ENCODE data around the gene POLR3GL. TPM values are rescaled to one million over a fixed set of nuclear protein-coding genes. Genes with fewer than 3 reads are reported as not detected.

Gene POLR3GL
- total RNA-seq, 2 donors from 2014 or later = 7.8 to 8.6 TPM

DNA sequence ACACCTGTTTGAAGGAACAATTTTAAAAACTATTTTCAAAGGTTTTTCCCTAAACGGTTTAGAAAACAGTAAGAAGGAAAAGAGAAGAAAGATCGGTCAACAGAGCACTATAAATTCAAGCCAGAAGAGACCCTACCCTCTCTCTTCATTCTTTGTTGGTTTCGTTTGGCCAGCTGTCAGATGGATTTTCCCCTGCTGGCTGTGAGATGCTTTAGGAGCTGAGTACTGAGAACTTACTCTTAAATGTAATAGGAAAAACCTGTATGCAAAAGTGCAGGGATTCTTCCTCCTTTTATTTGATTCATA, 33.2 kb downstream of the POLR3GL start:
- H3K36me3 ChIP-seq (replicated peaks in 1 of 2; ENCODE audit: insufficient read depth in 1 of 2, low read depth in 2 of 2) = peaks cover 10 to 15% of the 10 kb centered on the region in 2 donors
- 25% methylated on average over 3 of the region's 3 CpGs for WGBS, 2 donors
- no peak overlapping the region for H3K4me3 ChIP-seq
- no peaks in the 10 kb centered on the region for H3K9me3 ChIP-seq
- intact Hi-C loops (cut with DNase I) = no loop called here
- H3K4me1 ChIP-seq = peaks cover 46% of the 10 kb centered on the region
- TF ChIP-seq, protein P1, sequence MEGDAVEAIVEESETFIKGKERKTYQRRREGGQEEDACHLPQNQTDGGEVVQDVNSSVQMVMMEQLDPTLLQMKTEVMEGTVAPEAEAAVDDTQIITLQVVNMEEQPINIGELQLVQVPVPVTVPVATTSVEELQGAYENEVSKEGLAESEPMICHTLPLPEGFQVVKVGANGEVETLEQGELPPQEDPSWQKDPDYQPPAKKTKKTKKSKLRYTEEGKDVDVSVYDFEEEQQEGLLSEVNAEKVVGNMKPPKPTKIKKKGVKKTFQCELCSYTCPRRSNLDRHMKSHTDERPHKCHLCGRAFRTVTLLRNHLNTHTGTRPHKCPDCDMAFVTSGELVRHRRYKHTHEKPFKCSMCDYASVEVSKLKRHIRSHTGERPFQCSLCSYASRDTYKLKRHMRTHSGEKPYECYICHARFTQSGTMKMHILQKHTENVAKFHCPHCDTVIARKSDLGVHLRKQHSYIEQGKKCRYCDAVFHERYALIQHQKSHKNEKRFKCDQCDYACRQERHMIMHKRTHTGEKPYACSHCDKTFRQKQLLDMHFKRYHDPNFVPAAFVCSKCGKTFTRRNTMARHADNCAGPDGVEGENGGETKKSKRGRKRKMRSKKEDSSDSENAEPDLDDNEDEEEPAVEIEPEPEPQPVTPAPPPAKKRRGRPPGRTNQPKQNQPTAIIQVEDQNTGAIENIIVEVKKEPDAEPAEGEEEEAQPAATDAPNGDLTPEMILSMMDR (IDR thresholded peaks at IDR 0.05) = peak in 2 of 7 experiments; percentile 4 to 6
- TF ChIP-seq POLR2A (IDR thresholded peaks at IDR 0.05) = no peak
- DNase-seq = no peak
- ATAC-seq = no peak
- no peaks in the 10 kb centered on the region for H3K27me3 ChIP-seq
- peak overlapping the region; percentile 94 to 98 (median 96) for H3K27ac ChIP-seq

DNA sequence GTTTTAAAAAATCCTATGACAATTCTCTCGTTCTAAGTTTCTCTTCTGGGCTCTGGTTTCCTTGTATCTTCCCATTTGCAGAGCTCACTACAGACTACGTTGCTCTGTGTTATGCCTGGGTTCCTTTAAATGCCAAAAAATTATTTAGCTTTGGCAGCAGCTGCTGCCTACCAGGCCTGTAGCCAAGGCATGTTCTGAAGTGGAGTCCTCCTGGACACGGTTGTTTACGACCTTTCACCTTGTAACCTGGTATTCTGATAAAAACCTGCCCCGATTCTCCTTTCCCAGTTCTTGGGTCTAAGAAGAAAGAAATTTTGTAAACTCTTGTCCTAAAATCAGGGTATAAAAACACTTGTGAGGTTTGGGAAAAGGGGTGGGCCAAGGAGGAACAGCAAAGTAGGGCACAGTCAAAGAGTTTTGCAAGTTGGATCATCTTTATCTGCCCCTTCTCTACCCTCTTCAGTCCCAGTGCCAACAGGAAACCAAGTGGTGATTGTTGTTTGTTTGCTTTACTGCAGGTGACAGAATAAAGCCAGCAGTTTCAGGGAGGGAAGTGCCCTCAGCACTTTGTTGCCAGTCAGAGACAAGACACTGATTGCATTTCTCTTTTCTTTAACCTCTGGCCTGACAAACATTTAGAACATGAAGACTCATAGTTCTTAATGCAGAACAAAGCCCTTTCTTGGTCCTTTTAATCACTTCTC, 35.0 kb downstream of the POLR3GL start:
- H3K27ac ChIP-seq = peak overlapping the region; percentile 85 to 98 (median 95)
- TF ChIP-seq, protein P1 (IDR thresholded peaks at IDR 0.05) = no peak
- peak in 2 of 3 donors; percentile 24 to 28 for TF ChIP-seq POLR2A (IDR thresholded peaks at IDR 0.05)
- DNase-seq (peak; percentile 62 to 77 (median 75)), ATAC-seq (peak; percentile 36)
- 4 to 8% methylated on average over 5 of the region's 5 CpGs for WGBS, 2 donors
- peaks cover 37% of the 10 kb centered on the region for H3K4me1 ChIP-seq
- intact Hi-C loops (cut with DNase I) = no loop called here
- H3K4me3 ChIP-seq = no peak overlapping the region
- no peaks in the 10 kb centered on the region for H3K27me3 ChIP-seq
- H3K36me3 ChIP-seq (replicated peaks in 1 of 2; ENCODE audit: insufficient read depth in 1 of 2, low read depth in 2 of 2) = peaks cover 1 to 4% of the 10 kb centered on the region in 2 donors
- no peaks in the 10 kb centered on the region for H3K9me3 ChIP-seq

- Histone ChIP-seq H3K9me3 (no peaks in the 10 kb centered on the region), H3K4me1 (peaks cover 41% of the 10 kb centered on the region), H3K27ac (peak overlapping the region in 1 of 4 donors; percentile 46), H3K36me3 (replicated peaks in 1 of 2; ENCODE audit: insufficient read depth in 1 of 2, low read depth in 2 of 2) (no peaks in the 10 kb centered on the region), H3K27me3 (no peaks in the 10 kb centered on the region), H3K4me3 (no peak overlapping the region)
- 95 to 96% methylated on average over 2 of the region's 2 CpGs for WGBS, 2 donors
- intact Hi-C loops (cut with DNase I) = no loop called here
- DNase-seq (no peak), ATAC-seq (no peak)
- TF ChIP-seq, protein P1 (IDR thresholded peaks at IDR 0.05) = no peak
- TF ChIP-seq POLR2A (IDR thresholded peaks at IDR 0.05) = no peak
Measured at GRCh38 chr1:146001709-146002108, 37.2 kb downstream of the POLR3GL start.

DNA sequence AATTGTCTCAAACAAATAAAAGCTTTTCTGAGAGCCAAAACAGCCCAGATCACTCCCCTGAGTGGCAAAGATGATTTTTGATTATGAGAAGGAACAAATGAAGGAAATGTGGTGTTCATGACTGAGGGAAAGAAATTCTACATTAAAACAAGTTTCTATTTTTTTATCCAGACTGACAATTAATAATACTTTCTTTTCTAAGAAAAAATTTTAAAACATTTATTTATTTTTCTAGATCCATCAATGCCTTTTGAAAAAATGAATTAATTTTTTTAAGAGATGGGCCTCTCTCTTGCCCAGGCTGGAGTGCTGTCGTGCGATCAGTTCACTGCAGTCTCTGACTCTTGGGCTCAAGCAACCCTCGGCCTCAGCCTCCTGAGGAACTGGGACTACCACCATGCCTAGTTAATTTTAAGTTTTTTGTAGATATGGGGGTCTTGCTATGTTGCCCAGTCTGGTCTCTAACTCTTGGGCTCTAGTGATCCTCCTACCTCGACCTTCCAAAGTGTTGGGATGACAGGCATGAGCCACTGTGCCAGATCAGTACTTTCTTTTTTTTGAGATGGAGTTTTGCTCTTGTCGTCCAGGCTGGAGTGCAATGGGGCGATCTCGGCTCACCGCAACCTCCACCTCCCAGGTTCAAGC, 43.1 kb downstream of the POLR3GL start:
- Histone ChIP-seq H3K27ac (peak overlapping the region in 3 of 4 donors; percentile 6 to 85 (median 68)), H3K27me3 (no peaks in the 10 kb centered on the region), H3K36me3 (replicated peaks in 1 of 2; ENCODE audit: insufficient read depth in 1 of 2, low read depth in 2 of 2) (no peaks in the 10 kb centered on the region), H3K4me3 (no peak overlapping the region), H3K9me3 (no peaks in the 10 kb centered on the region), H3K4me1 (peaks cover 10% of the 10 kb centered on the region)
- TF ChIP-seq, protein P1 (IDR thresholded peaks at IDR 0.05) = peak in 1 of 7 experiments; percentile 5
- no peak for TF ChIP-seq POLR2A (IDR thresholded peaks at IDR 0.05)
- WGBS, 2 donors = 68 to 70% methylated on average over 8 of the region's 8 CpGs
- ATAC-seq (no peak), DNase-seq (no peak)
- intact Hi-C loops (cut with DNase I) = no loop called here

Measured in body of pancreas (tissue), 4 donors.